Measurements from ENCODE around the gene GALNT3.

DNA sequence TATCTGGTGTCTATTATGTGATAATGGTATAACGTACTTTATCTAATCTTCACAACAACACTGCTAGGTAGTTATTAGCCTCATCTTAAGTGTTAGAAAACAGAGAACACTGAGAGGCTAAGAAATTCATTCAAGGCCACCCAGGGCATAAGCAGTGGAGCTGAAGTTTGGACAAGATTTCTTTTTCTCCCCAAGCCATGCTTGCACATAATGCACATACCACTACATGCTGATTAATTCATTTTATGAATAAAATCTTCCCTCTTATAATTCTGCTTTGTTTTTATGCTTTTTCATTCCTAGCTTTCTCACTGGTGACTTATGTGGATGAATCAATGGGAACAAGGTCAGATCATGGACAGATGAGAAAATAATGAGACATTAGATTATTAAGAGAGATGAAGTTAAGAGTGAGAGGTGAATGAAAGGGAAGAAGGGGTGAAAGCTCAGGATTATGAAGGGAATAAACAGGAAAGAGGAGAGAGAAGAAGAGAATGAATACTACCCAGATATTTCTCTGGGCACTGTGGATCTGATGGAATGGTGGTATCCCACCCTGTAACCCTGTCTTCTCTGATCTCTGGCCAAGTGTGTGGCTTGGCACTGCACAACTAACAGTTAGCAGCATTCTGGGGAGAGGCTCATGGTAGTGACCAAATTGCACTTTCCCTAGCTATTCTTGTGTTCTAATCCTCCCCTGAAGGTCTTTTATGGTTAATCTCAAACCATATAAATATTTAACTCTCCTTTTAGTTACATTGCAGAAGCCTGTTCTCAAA lies 17.7 kb upstream of the GALNT3 start:
- TF ChIP-seq POLR2A (IDR thresholded peaks at IDR 0.05) (no peak), POLR2AphosphoS5 (IDR thresholded peaks at IDR 0.05) (no peak), EP300 (IDR thresholded peaks at IDR 0.05) (no peak)
- TF ChIP-seq, protein P1, sequence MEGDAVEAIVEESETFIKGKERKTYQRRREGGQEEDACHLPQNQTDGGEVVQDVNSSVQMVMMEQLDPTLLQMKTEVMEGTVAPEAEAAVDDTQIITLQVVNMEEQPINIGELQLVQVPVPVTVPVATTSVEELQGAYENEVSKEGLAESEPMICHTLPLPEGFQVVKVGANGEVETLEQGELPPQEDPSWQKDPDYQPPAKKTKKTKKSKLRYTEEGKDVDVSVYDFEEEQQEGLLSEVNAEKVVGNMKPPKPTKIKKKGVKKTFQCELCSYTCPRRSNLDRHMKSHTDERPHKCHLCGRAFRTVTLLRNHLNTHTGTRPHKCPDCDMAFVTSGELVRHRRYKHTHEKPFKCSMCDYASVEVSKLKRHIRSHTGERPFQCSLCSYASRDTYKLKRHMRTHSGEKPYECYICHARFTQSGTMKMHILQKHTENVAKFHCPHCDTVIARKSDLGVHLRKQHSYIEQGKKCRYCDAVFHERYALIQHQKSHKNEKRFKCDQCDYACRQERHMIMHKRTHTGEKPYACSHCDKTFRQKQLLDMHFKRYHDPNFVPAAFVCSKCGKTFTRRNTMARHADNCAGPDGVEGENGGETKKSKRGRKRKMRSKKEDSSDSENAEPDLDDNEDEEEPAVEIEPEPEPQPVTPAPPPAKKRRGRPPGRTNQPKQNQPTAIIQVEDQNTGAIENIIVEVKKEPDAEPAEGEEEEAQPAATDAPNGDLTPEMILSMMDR (IDR thresholded peaks at IDR 0.05), result no peak
